ENCODE data around the gene C9orf72.

- TF ChIP-seq CTCF (IDR thresholded peaks at IDR 0.05; ENCODE audit: low read length) = no peak
- TF ChIP-seq EZH2 (optimal IDR thresholded peaks at IDR 0.05; ENCODE audit: low read depth, low read length) = no peak
Measured at GRCh38 chr9:27524236-27524635, 49.0 kb downstream of the C9orf72 start, which contains the start of gene IFNK.

Measured in MM.1S (cell line).